Cardiac muscle cell (in vitro differentiated cells and primary cell): ENCODE results near the gene FHIP1B. TPM values are rescaled to one million over a fixed set of nuclear protein-coding genes. Genes with fewer than 3 reads are reported as not detected.

Source experiments
- DNase-seq, 2 donors: peaks; one replicate each; pipeline versions ENCODE4 v3.0.0 to v3.0.0-alpha.2; 2010 to 2017; ENCODE audit warnings: low read depth in 1 of 2, low spot score in 1 of 2
- H3K27ac ChIP-seq: fragments of 200-600 bp; sonication (generic); 2 replicates; pipeline ENCODE4 v1.5.1; 2016
- H3K27me3 ChIP-seq: fragments of 200-600 bp; sonication (generic); 2 replicates; pipeline ENCODE4 v1.6.0; 2016; ENCODE audit warnings: control low read depth
- H3K36me3 ChIP-seq: fragments of 200-600 bp; sonication (generic); 2 replicates; pipeline ENCODE4 v1.5.1; 2016; ENCODE audit warnings: control low read depth
- H3K4me1 ChIP-seq: fragments of 200-600 bp; sonication (generic); 2 replicates; pipeline ENCODE4 v1.8.1; 2017; ENCODE audit warnings: low read depth, mild to moderate bottlenecking, mixed run types
- H3K4me3 ChIP-seq: fragments of 200-600 bp; sonication (generic); 2 replicates; pipeline ENCODE4 v1.5.1; 2016; ENCODE audit warnings: mild to moderate bottlenecking
- H3K9me3 ChIP-seq: fragments of 200-600 bp; sonication (generic); 2 replicates; pipeline ENCODE4 v1.5.1; 2017; ENCODE audit warnings: low read depth, mild to moderate bottlenecking, control low read depth
- polyA plus RNA-seq: library from polyadenylated mRNA; unstranded; fragments of >200 nt; fragmentation: Nextera tagmentation; extraction: Ambion mirVana; gene quantifications from 2 replicates; pipeline ENCODE4 v1.2.1, GENCODE V29; 2016
- total RNA-seq: library from RNA; depleted of rRNA; stranded (reverse); fragments of >200 nt; gene quantifications from 2 replicates; pipeline ENCODE4 v1.2.3, GENCODE V29; 2016
- TF ChIP-seq, protein P1 (sequence below): IDR thresholded peaks from 2 replicates; pipeline ENCODE4 v1.5.1; 2012; ENCODE audit warnings: low read depth, mild to moderate bottlenecking, low read length

The FHIP1B gene
- total and polyA plus RNA-seq, 2 experiments from 2014 or later: 32.2 to 46.8 TPM

DNA sequence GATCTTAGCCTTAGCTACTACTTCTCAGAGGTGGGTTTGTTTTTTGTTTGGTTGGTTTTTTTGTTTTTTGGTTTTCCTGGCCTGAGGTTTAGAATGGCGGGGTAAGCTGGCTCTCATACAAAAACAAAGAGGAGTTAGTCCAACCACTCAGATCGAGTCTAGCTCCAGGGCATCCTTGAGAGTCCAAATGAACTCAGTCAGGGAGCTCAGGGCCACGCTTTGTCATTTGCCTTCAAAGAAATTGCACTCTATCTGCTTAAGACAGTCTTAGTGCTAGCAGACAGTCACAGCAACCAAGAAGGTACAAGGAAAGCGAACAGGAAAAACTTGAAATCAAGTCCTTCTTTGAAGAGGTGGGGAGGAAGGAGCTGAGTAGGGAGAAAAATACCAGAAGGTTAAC lies 17.9 kb downstream of the FHIP1B start:
- TF ChIP-seq, protein P1, sequence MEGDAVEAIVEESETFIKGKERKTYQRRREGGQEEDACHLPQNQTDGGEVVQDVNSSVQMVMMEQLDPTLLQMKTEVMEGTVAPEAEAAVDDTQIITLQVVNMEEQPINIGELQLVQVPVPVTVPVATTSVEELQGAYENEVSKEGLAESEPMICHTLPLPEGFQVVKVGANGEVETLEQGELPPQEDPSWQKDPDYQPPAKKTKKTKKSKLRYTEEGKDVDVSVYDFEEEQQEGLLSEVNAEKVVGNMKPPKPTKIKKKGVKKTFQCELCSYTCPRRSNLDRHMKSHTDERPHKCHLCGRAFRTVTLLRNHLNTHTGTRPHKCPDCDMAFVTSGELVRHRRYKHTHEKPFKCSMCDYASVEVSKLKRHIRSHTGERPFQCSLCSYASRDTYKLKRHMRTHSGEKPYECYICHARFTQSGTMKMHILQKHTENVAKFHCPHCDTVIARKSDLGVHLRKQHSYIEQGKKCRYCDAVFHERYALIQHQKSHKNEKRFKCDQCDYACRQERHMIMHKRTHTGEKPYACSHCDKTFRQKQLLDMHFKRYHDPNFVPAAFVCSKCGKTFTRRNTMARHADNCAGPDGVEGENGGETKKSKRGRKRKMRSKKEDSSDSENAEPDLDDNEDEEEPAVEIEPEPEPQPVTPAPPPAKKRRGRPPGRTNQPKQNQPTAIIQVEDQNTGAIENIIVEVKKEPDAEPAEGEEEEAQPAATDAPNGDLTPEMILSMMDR: no peak
- H3K27ac ChIP-seq: no peak overlapping the region
- DNase-seq: no peak
- peaks cover 13% of the 10 kb centered on the region for H3K4me1 ChIP-seq
- H3K36me3 ChIP-seq: peaks cover 44% of the 10 kb centered on the region
- H3K27me3 ChIP-seq: no peaks in the 10 kb centered on the region
- no peaks in the 10 kb centered on the region for H3K9me3 ChIP-seq
- no peak overlapping the region for H3K4me3 ChIP-seq

DNA sequence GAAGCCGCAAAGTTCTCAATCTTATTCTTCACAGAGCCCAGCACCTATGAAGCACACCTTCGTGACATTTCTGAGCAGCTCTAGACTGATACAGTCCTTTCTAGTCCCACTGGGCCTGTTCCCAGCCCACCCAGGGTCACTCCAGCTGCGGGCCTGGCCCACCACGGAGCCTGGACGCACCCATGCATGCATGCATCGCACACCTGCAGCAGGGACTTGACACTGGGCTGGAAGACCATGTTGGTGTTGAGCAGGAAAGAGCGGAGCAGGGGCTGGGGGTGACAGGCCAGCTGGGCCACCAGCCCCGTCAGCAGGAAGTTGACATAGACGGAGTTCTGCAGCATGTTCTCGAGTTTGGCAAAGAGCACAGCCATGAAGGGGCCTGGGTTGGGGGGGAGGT lies 19.9 kb downstream of the FHIP1B start:
- peaks cover 51% of the 10 kb centered on the region for H3K36me3 ChIP-seq
- H3K27ac ChIP-seq: no peak overlapping the region
- DNase-seq: no peak
- TF ChIP-seq, protein P1: no peak
- H3K4me3 ChIP-seq: no peak overlapping the region
- H3K27me3 ChIP-seq: no peaks in the 10 kb centered on the region
- H3K4me1 ChIP-seq: no peaks in the 10 kb centered on the region
- no peaks in the 10 kb centered on the region for H3K9me3 ChIP-seq

DNA sequence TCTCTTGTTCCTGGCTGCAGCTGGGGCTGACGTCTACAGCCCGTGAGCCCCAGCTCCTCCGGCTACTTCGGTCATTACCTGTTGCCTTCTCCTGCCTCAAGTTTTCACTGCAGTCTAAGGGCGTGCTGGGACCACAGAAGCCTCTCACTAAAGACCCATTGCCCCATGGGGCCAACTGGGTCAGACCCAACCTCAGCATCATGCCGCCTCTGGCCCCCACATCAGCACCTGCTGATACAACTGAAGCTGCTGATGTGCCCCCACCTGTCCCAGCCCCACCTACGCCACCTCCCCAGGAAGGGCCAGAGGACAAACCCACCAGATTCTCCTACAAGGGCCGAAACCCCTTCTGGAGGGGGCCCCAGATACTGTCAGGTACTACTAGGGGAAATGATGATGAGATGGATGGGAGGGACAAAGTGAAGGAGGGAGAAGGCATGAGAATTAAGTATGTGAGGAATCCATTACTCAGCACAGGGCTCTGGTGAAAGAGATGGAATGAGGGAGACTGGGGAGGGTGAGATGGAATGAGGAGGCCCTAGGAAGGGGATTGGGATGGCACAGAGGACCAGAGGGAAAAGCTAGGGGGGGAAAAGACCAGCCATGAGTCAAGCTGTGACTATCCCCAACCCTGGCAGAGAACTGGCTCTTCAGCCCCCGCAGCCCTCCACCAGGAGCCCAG lies 24.0 kb downstream of the FHIP1B start:
- Histone ChIP-seq H3K27ac (no peak overlapping the region), H3K9me3 (no peaks in the 10 kb centered on the region), H3K36me3 (peaks cover 42% of the 10 kb centered on the region), H3K27me3 (no peaks in the 10 kb centered on the region), H3K4me1 (no peaks in the 10 kb centered on the region), H3K4me3 (no peak overlapping the region)
- no peak for DNase-seq
- TF ChIP-seq, protein P1: no peak

DNA sequence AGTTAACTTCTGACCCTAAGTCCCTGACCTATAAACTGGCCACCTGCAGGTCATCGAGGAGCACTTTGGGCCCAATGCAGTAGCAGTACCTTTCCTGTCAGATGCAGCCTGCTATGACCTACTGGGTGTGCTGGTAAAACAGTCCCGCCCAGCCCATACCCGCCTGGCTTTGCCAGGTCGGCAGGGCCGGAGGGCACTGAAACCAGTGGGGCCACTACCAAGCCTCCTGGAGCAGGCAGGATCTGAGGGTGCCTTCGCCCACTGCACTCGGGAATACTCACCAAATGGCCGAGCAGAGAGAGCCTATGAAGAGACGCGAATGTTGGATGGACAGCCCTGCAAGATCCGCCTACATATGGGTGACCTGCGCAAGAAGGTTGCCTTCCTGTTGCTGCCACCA lies 24.6 kb downstream of the FHIP1B start:
- DNase-seq: no peak
- H3K9me3 ChIP-seq: no peaks in the 10 kb centered on the region
- H3K36me3 ChIP-seq: peaks cover 38% of the 10 kb centered on the region
- H3K27ac ChIP-seq: no peak overlapping the region
- H3K4me1 ChIP-seq: no peaks in the 10 kb centered on the region
- no peak overlapping the region for H3K4me3 ChIP-seq
- TF ChIP-seq, protein P1: no peak
- H3K27me3 ChIP-seq: no peaks in the 10 kb centered on the region

DNA sequence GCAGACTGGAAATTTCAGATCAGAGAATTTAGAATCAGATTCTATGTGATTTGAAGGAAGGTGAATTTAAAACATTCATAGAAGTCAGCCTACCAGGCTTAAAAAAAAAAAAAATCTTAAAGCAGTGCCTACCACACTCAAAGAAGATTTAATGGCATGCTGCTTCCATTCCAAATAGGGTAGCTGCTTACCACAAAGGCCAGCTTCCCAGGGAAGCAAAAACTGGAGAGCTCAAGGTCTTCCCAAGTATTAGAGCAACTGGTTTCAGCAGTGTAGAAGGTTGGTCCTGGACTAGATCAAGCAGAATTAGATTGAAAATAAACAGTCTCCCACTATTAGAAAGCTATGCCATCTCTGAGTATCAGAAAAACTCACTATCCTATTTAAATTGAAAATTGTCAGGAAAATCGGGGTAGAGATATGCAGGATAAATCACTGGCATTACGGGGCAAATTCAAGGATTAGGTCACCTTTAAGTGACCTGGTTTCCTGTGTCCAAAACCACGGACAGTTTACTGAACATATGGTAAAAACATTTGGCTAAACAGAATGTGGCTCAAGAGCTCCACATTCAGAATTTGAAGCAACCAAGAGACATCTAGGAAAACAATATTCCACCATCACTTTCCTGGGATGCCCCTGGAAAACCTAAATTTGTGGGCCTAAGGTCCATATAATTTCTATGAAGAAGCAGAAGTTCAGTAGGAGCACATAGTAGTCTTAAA lies 27.8 kb downstream of the FHIP1B start:
- no peak for DNase-seq
- TF ChIP-seq, protein P1: no peak
- H3K27me3 ChIP-seq: no peaks in the 10 kb centered on the region
- no peak overlapping the region for H3K27ac ChIP-seq
- no peaks in the 10 kb centered on the region for H3K9me3 ChIP-seq
- no peaks in the 10 kb centered on the region for H3K4me1 ChIP-seq
- peaks cover 16% of the 10 kb centered on the region for H3K36me3 ChIP-seq
- no peak overlapping the region for H3K4me3 ChIP-seq
